WTC11 (cell line): ENCODE measurements around the gene GAS6. TPM values are rescaled to one million over a fixed set of nuclear protein-coding genes. Genes with fewer than 3 reads are reported as not detected.

Experiments
- ATAC-seq: fragments of 200-7000 bp; cut with Tn5 transposase; 2 replicates; pipeline ENCODE4 v1.10.0; 2021; ENCODE audit warnings: mild to moderate bottlenecking, moderate library complexity
- CTCF ChIA-PET: fragments of 300-600 bp; sonication (Branson Sonifier 250); formaldehyde crosslinking; loops from one replicate; lab custom pipeline; 2021; ENCODE audit warnings: antibody characterized with exemption; lab: Charles Lee
- POLR2A ChIA-PET: fragments of 350-600 bp; sonication (Branson Sonifier 250); formaldehyde crosslinking; loops from one replicate; lab custom pipeline; 2021; ENCODE audit warnings: antibody characterized with exemption; lab: Charles Lee
- DNase-seq: peaks from one replicate; pipeline ENCODE4 v3.0.0; 2021; ENCODE audit warnings: low spot score
- H3K27ac Mint-ChIP-seq: 2 replicates; pipeline ENCODE4 v1.8.0; 2021; ENCODE audit warnings: mixed read lengths
- H3K27me3 Mint-ChIP-seq: 2 replicates; pipeline ENCODE4 v1.8.0; 2021; ENCODE audit warnings: low read depth, mild to moderate bottlenecking, moderate library complexity, mixed read lengths
- H3K36me3 Mint-ChIP-seq: 2 replicates; pipeline ENCODE4 v1.8.0; 2021; ENCODE audit warnings: mixed read lengths
- H3K4me1 Mint-ChIP-seq: 2 replicates; pipeline ENCODE4 v1.8.0; 2022; ENCODE audit warnings: mixed read lengths
- H3K4me3 Mint-ChIP-seq: 2 replicates; pipeline ENCODE4 v1.8.0; 2021; ENCODE audit warnings: mild to moderate bottlenecking, moderate library complexity, mixed read lengths
- H3K9me3 Mint-ChIP-seq: 2 replicates; pipeline ENCODE4 v1.8.0; 2021; ENCODE audit warnings: mixed read lengths
- ATF1 ChIP-seq: sonication (generic); formaldehyde crosslinking; IDR thresholded peaks from 2 replicates; pipeline ENCODE4 v1.8.1; 2023; ENCODE audit warnings: mild to moderate bottlenecking, moderate library complexity, missing genetic modification reagents
- ATF6 ChIP-seq: sonication (generic); formaldehyde crosslinking; IDR thresholded peaks from 2 replicates; pipeline ENCODE4 v1.8.1; 2023; ENCODE audit warnings: mild to moderate bottlenecking, missing genetic modification reagents
- CTCF ChIP-seq: fragments of 200-600 bp; IDR thresholded peaks from 2 replicates; pipeline ENCODE4 v1.8.0; 2022; ENCODE audit warnings: antibody characterized with exemption
- GABPB1 ChIP-seq: sonication (generic); formaldehyde crosslinking; IDR thresholded peaks from 2 replicates; pipeline ENCODE4 v1.8.1; 2023; ENCODE audit warnings: mild to moderate bottlenecking, missing genetic modification reagents
- IRF2 ChIP-seq: sonication (generic); formaldehyde crosslinking; IDR thresholded peaks from 2 replicates; pipeline ENCODE4 v1.8.0; 2022; ENCODE audit warnings: low read depth, missing genetic modification reagents, borderline replicate concordance
- JUN ChIP-seq: sonication (generic); formaldehyde crosslinking; IDR thresholded peaks from 2 replicates; pipeline ENCODE4 v1.8.0; 2023; ENCODE audit warnings: mild to moderate bottlenecking, missing genetic modification reagents
- MAX ChIP-seq: sonication (generic); formaldehyde crosslinking; IDR thresholded peaks from 2 replicates; pipeline ENCODE4 v1.8.0; 2022; ENCODE audit warnings: mild to moderate bottlenecking, missing genetic modification reagents
- NFE2L1 ChIP-seq: sonication (generic); formaldehyde crosslinking; IDR thresholded peaks from 2 replicates; pipeline ENCODE4 v1.8.1; 2023; ENCODE audit warnings: missing genetic modification reagents
- SMAD3 ChIP-seq: sonication (generic); formaldehyde crosslinking; IDR thresholded peaks from 2 replicates; pipeline ENCODE4 v1.8.0; 2022; ENCODE audit warnings: missing genetic modification reagents, mild to moderate bottlenecking, borderline replicate concordance
- USF1 ChIP-seq: sonication (generic); formaldehyde crosslinking; IDR thresholded peaks from 2 replicates; pipeline ENCODE4 v1.8.0; 2022; ENCODE audit warnings: mild to moderate bottlenecking, missing genetic modification reagents
- ZMAT4 ChIP-seq: fragments of 250-450 bp; sonication (Bioruptor Pico); IDR thresholded peaks from 2 replicates; pipeline ENCODE4 v1.9.0; 2021; ENCODE audit warnings: mild to moderate bottlenecking
- total RNA-seq: library from RNA; stranded (reverse); gene quantifications from 3 replicates; pipeline ENCODE4 v1.2.3, GENCODE V29; 2021

The GAS6 gene
- total RNA-seq, 1 experiment from 2014 or later = 29.4 TPM

GRCh38 chr13:113803409-113804016 is 60.4 kb downstream of the GAS6 start (continued):
- no peak for TF ChIP-seq SMAD3 (CRISPR knock-in tag)
- TF ChIP-seq GABPB1 (CRISPR knock-in tag) = no peak
- no peak for TF ChIP-seq USF1 (CRISPR knock-in tag)
- no peak for TF ChIP-seq ATF6 (CRISPR knock-in tag)

GRCh38 chr13:113802761-113803160 is 61.1 kb downstream of the GAS6 start:
- no peak overlapping the region for H3K27ac Mint-ChIP-seq
- H3K4me1 Mint-ChIP-seq = no peaks in the 10 kb centered on the region
- CTCF ChIA-PET = interaction anchor here (0.6 to 2.5 kb wide), 30 partner anchors 10 to 411 kb away, joined by 3 to 23 read pairs (median 4); partner anchors contain the start of genes GRK1 and TMEM255B
- peaks cover under 1% of the 10 kb centered on the region; the same call in 1 of the 2 replicates for H3K36me3 Mint-ChIP-seq
- POLR2A ChIA-PET = no interaction called here
- DNase-seq (peak; percentile 62), ATAC-seq (peak; percentile 11; the same call in 1 of the 2 replicates)
- TF ChIP-seq ATF1 (no peak), CTCF (no peak), JUN (CRISPR knock-in tag) (no peak)
- H3K4me3 Mint-ChIP-seq = no peak overlapping the region
- peaks cover under 1% of the 10 kb centered on the region; the same call in 1 of the 2 replicates for H3K9me3 Mint-ChIP-seq
- H3K27me3 Mint-ChIP-seq = no peaks in the 10 kb centered on the region

- Mint-ChIP-seq H3K36me3 (no peaks in the 10 kb centered on the region), H3K4me1 (no peaks in the 10 kb centered on the region), H3K4me3 (0 out of 2 replicates have a peak overlapping the region, but pooled peaks have one; percentile 14), H3K27me3 (no peaks in the 10 kb centered on the region), H3K27ac (no peak overlapping the region), H3K9me3 (no peaks in the 10 kb centered on the region)
- TF ChIP-seq NFE2L1 (CRISPR knock-in tag) (no peak), MAX (CRISPR knock-in tag) (0 out of 2 replicates have a peak, but pooled peaks have one; percentile 21)
- POLR2A ChIA-PET = no interaction called here
- peak; percentile 83 for ATAC-seq
- peak; percentile 76 for DNase-seq
- CTCF ChIA-PET = interaction anchor here (0.6 to 2.5 kb wide), 31 partner anchors 9 to 412 kb away, joined by 3 to 23 read pairs (median 3); partner anchors contain the start of genes GRK1 and TMEM255B
Observed at GRCh38 chr13:113802090-113802531, 61.8 kb downstream of the GAS6 start.

- Mint-ChIP-seq H3K4me3 (no peak overlapping the region), H3K4me1 (no peaks in the 10 kb centered on the region), H3K36me3 (no peaks in the 10 kb centered on the region), H3K9me3 (no peaks in the 10 kb centered on the region), H3K27ac (no peak overlapping the region), H3K27me3 (no peaks in the 10 kb centered on the region)
- DNase-seq (no peak), ATAC-seq (no peak)
- ChIA-PET POLR2A (no interaction called here), CTCF (interaction anchor here (0.6 to 2.5 kb wide), 8 partner anchors 13 to 149 kb away, joined by 3 to 23 read pairs (median 4); partner anchors contain the start of gene GRK1)
- TF ChIP-seq IRF2 (CRISPR knock-in tag) (no peak), ZMAT4 (no peak)
Observed at GRCh38 chr13:113801289-113801961, 62.5 kb downstream of the GAS6 start.
